OCI-LY3 (cell line): Measurements from ENCODE around the gene ACSL6.

Experiments used
- CTCF ChIP-seq: fragments of 200-600, 300-600 bp; sonication (generic); IDR thresholded peaks from 2 replicates; pipeline ENCODE4 v1.5.1; 2014; ENCODE audit warnings: antibody characterized with exemption, low read length, low read depth
- EZH2phosphoT487 ChIP-seq: fragments of 200-600 bp; shearing (Covaris generic); IDR thresholded peaks from 2 replicates; pipeline ENCODE4 v1.6.1; 2018; ENCODE audit warnings: antibody characterized with exemption, mixed run types, low read depth

GRCh38 chr5:131928957-131929356 is 82.5 kb downstream of the ACSL6 start:
- TF ChIP-seq CTCF = no peak
- TF ChIP-seq EZH2phosphoT487 = no peak
